H9 (cell line): ENCODE measurements around the gene ZBTB45. TPM values are rescaled to one million over a fixed set of nuclear protein-coding genes. Genes with fewer than 3 reads are reported as not detected.
"Not testable (repeated sequence)": the region's sequence is repeated elsewhere in the genome, so short reads cannot be mapped to it uniquely, and the experiment has no call there.

ENCODE experiments used
- DNase-seq: peaks from one replicate; pipeline ENCODE4 v3.0.0-alpha.2; 2017
- H2AFZ ChIP-seq: one replicate; pipeline ENCODE4 v1.6.1; 2013; ENCODE audit warnings: mild to moderate bottlenecking, low read length, control low read depth, moderate library complexity
- H2AK5ac ChIP-seq: 2 replicates; pipeline ENCODE4 v1.6.1; 2013; ENCODE audit warnings: low read length, control low read depth, mixed read lengths; ENCODE audit not compliant: insufficient read length
- H2BK120ac ChIP-seq: one replicate; pipeline ENCODE4 v1.6.1; 2013; ENCODE audit warnings: low read depth, mild to moderate bottlenecking, low read length, control low read depth, inconsistent platforms; ENCODE audit not compliant: poor library complexity, severe bottlenecking
- H2BK12ac ChIP-seq: 2 replicates; pipeline ENCODE4 v1.6.1; 2013; ENCODE audit warnings: low read length, control low read depth, mixed read lengths, low read depth; ENCODE audit not compliant: insufficient read length
- H2BK15ac ChIP-seq: 2 replicates; pipeline ENCODE4 v1.6.1; 2013; ENCODE audit warnings: low read depth, low read length, control low read depth
- H2BK20ac ChIP-seq: one replicate; pipeline ENCODE4 v1.6.1; 2013; ENCODE audit warnings: low read depth, mild to moderate bottlenecking, low read length, control low read depth, inconsistent platforms; ENCODE audit not compliant: poor library complexity, severe bottlenecking
- H2BK5ac ChIP-seq: 2 replicates; pipeline ENCODE4 v1.6.1; 2013; ENCODE audit warnings: low read length, control low read depth, mixed read lengths; ENCODE audit not compliant: insufficient read length
- H3K14ac ChIP-seq: 2 replicates; pipeline ENCODE4 v1.6.1; 2013; ENCODE audit warnings: low read length, control low read depth; ENCODE audit not compliant: insufficient read depth
- H3K18ac ChIP-seq: 2 replicates; pipeline ENCODE4 v1.6.1; 2013; ENCODE audit warnings: low read depth, mild to moderate bottlenecking, mixed read lengths, low read length, control low read depth; ENCODE audit not compliant: insufficient read length
- H3K23ac ChIP-seq: 2 replicates; pipeline ENCODE4 v1.6.1; 2013; ENCODE audit warnings: low read length, control low read depth, mixed read lengths, low read depth; ENCODE audit not compliant: insufficient read length
- H3K23me2 ChIP-seq: 2 replicates; pipeline ENCODE4 v1.6.1; 2013; ENCODE audit warnings: low read depth, mild to moderate bottlenecking, mixed read lengths, low read length, control low read depth; ENCODE audit not compliant: insufficient read length, poor library complexity, severe bottlenecking
- H3K27ac ChIP-seq: 2 replicates; pipeline ENCODE4 v1.5.1; 2013; ENCODE audit warnings: low read length, control low read depth, mixed read lengths, low read depth; ENCODE audit not compliant: insufficient read length
- H3K27me3 ChIP-seq: 2 replicates; pipeline ENCODE4 v1.6.1; 2013; ENCODE audit warnings: low read length, control low read depth, inconsistent platforms; ENCODE audit not compliant: insufficient read depth
- H3K4ac ChIP-seq: 2 replicates; pipeline ENCODE4 v1.6.1; 2013; ENCODE audit warnings: low read depth, mild to moderate bottlenecking, control low read depth, inconsistent platforms, low read length, moderate library complexity
- H3K4me1 ChIP-seq: 2 replicates; pipeline ENCODE4 v1.6.1; 2013; ENCODE audit warnings: low read length, control low read depth, inconsistent platforms; ENCODE audit not compliant: insufficient read depth
- H3K4me2 ChIP-seq: 2 replicates; pipeline ENCODE4 v1.6.1; 2013; ENCODE audit warnings: low read length, control low read depth, mixed read lengths; ENCODE audit not compliant: insufficient read length, insufficient read depth
- H3K56ac ChIP-seq: 2 replicates; pipeline ENCODE4 v1.6.1; 2013; ENCODE audit warnings: low read depth, mild to moderate bottlenecking, mixed read lengths, low read length, control low read depth; ENCODE audit not compliant: insufficient read length
- H3K79me1 ChIP-seq: 2 replicates; pipeline ENCODE4 v1.6.1; 2013; ENCODE audit warnings: low read depth, mild to moderate bottlenecking, moderate library complexity, low read length, control low read depth, inconsistent platforms; ENCODE audit not compliant: insufficient read depth, poor library complexity, severe bottlenecking
- H3K79me2 ChIP-seq: 2 replicates; pipeline ENCODE4 v1.6.1; 2013; ENCODE audit warnings: low read length, control low read depth, inconsistent platforms; ENCODE audit not compliant: insufficient read depth
- H3K9ac ChIP-seq: 2 replicates; pipeline ENCODE4 v1.6.1; 2013; ENCODE audit warnings: low read length, control low read depth, mixed read lengths; ENCODE audit not compliant: insufficient read length; ENCODE audit errors: extremely low read depth
- H3K9me3 ChIP-seq: one replicate; pipeline ENCODE4 v1.6.1; 2013; ENCODE audit warnings: low read depth, low read length, inconsistent platforms; ENCODE audit not compliant: control insufficient read depth
- H3T11ph ChIP-seq: one replicate; pipeline ENCODE4 v1.6.1; 2013; ENCODE audit warnings: mild to moderate bottlenecking, low read length, control low read depth, inconsistent platforms
- H4K20me1 ChIP-seq: one replicate; pipeline ENCODE4 v1.6.1; 2013; ENCODE audit not compliant: control insufficient read depth, insufficient read length, insufficient read depth
- H4K5ac ChIP-seq: 2 replicates; pipeline ENCODE4 v1.6.1; 2013; ENCODE audit warnings: low read depth, mild to moderate bottlenecking, mixed read lengths, low read length, control low read depth; ENCODE audit not compliant: insufficient read length
- H4K8ac ChIP-seq: replicated peaks from 2 replicates; pipeline ENCODE4 v1.6.1; 2013; ENCODE audit warnings: low read length, control low read depth, mixed read lengths, low read depth; ENCODE audit not compliant: insufficient read length
- H4K91ac ChIP-seq: 2 replicates; pipeline ENCODE4 v1.6.1; 2013; ENCODE audit warnings: low read depth, mild to moderate bottlenecking, moderate library complexity, mixed read lengths, low read length, control low read depth; ENCODE audit not compliant: insufficient read length
- H3K27ac Mint-ChIP-seq, 3 experiments: 2 replicates in 2 of 3; 3 replicates in 1 of 3; pipeline ENCODE4 v1.8.0; 2020 to 2021; ENCODE audit warnings: mixed read lengths in 3 of 3, mild to moderate bottlenecking in 1 of 3, moderate library complexity in 1 of 3
- H3K27me3 Mint-ChIP-seq: 2 replicates; pipeline ENCODE4 v1.8.0; 2021; ENCODE audit warnings: low read depth, mild to moderate bottlenecking, moderate library complexity, mixed read lengths
- H3K36me3 Mint-ChIP-seq, 3 experiments: 2 replicates in 2 of 3; 3 replicates in 1 of 3; pipeline ENCODE4 v1.8.0; 2020 to 2021; ENCODE audit warnings: low read depth in 3 of 3, mixed read lengths in 3 of 3; ENCODE audit not compliant: insufficient read depth in 1 of 3
- H3K4me1 Mint-ChIP-seq, 2 experiments: 2 replicates each; pipeline ENCODE4 v1.8.0; 2020; ENCODE audit warnings: mixed read lengths in 2 of 2
- H3K4me3 Mint-ChIP-seq, 2 experiments: 2 replicates in 1 of 2; 3 replicates in 1 of 2; pipeline ENCODE4 v1.8.0; 2020 to 2021; ENCODE audit warnings: mild to moderate bottlenecking in 2 of 2, mixed read lengths in 2 of 2, moderate library complexity in 1 of 2
- H3K9me3 Mint-ChIP-seq, 2 experiments: 2 replicates in 1 of 2; 3 replicates in 1 of 2; pipeline ENCODE4 v1.8.0; 2020; ENCODE audit warnings: mild to moderate bottlenecking in 2 of 2, mixed read lengths in 2 of 2, moderate library complexity in 1 of 2
- total RNA-seq: library from RNA; stranded (reverse); gene quantifications from 2 replicates; pipeline ENCODE4 v1.2.1, GENCODE V29; 2021

ZBTB45 gene
- total RNA-seq, 1 experiment from 2014 or later = 18.7 TPM

DNA sequence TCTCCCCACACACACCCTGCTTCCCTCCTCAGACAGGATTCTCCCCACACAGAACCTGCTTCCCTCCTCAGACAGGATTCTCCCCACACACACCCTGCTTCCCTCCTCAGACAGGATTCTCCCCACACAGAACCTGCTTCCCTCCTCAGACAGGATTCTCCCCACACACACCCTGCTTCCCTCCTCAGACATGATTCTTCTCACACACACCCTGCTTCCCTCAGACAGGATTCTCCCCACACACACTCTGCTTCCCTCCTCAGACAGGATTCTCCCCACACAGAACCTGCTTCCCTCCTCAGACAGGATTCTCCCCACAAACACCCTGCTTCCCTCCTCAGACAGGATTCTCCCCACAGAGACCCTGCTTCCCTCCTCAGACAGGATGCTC lies 19.6 kb upstream of the ZBTB45 start:
- not testable (repeated sequence) for H3K36me3 Mint-ChIP-seq, H2BK120ac ChIP-seq, H2BK20ac ChIP-seq, H3K79me1 ChIP-seq, H3K56ac ChIP-seq, H4K8ac ChIP-seq, H3K79me2 ChIP-seq, H3K23me2 ChIP-seq, H3T11ph ChIP-seq, H3K27me3 ChIP-seq, H2AK5ac ChIP-seq, H2BK5ac ChIP-seq, H2BK15ac ChIP-seq, H3K9me3 ChIP-seq, H2BK12ac ChIP-seq, H3K9ac ChIP-seq, H3K23ac ChIP-seq, H4K20me1 ChIP-seq, H3K14ac ChIP-seq, H4K91ac ChIP-seq, H2AFZ ChIP-seq, H3K9me3 Mint-ChIP-seq, H3K4me1 ChIP-seq, H3K4ac ChIP-seq, H4K5ac ChIP-seq, DNase-seq
- Histone ChIP-seq H3K27ac (peak overlapping the region; percentile 38), H3K18ac (peak overlapping the region; percentile 45), H3K4me2 (peak overlapping the region; percentile 39)
- H3K4me3 Mint-ChIP-seq = peak overlapping the region in 1 of 2 experiments; percentile 60; a peak in 2 of 5 replicates
- H3K4me1 Mint-ChIP-seq = peaks cover 7 to 13% of the 10 kb centered on the region in 2 experiments
- peak overlapping the region in 1 of 3 experiments; percentile 89; a peak in 3 of 7 replicates for H3K27ac Mint-ChIP-seq
- peaks cover 38% of the 10 kb centered on the region for H3K27me3 Mint-ChIP-seq
